HG02970 (cell line): ENCODE results near the gene SURF2.
A peak's percentile ranks its signal among the peaks of the same experiment; 100 is the strongest.
"Not testable (repeated sequence)": the region's sequence is repeated elsewhere in the genome, so short reads cannot be mapped to it uniquely, and the experiment has no call there.

ENCODE experiments used
- ATAC-seq: cut with Tn5 transposase; IDR thresholded peaks from one replicate; pipeline ENCODE4 v1.9.1; 2021; ENCODE audit warnings: mild to moderate bottlenecking, moderate library complexity, moderate number of reproducible peaks; ENCODE audit not compliant: unreplicated experiment, low FRiP score

SURF2 gene

GRCh38 chr9:133334888-133335287 is 21.5 kb upstream of the SURF2 start:
- ATAC-seq, result not testable (repeated sequence)

- peak; percentile 88 for ATAC-seq
These were observed 20.2 kb upstream of the SURF2 start, which contains the start of gene SURF6 for GRCh38 chr9:133335924-133336811. SURF6 (minus strand) TSS chr9:133336188; CDS start chr9:133336132, 56 bp downstream.

- ATAC-seq, result no peak
These were observed 16.7 kb upstream of the SURF2 start for GRCh38 chr9:133339641-133340040.

GRCh38 chr9:133340256-133340655 is 16.1 kb upstream of the SURF2 start:
- ATAC-seq, result no peak

- ATAC-seq, result no peak
These were observed 15.4 kb upstream of the SURF2 start for GRCh38 chr9:133340916-133341315.

- ATAC-seq, result no peak
These were observed 14.8 kb upstream of the SURF2 start for GRCh38 chr9:133341369-133342068.

- ATAC-seq, result no peak
These were observed 14.3 kb upstream of the SURF2 start for GRCh38 chr9:133342069-133342406.

- ATAC-seq, result no peak
These were observed 13.8 kb upstream of the SURF2 start for GRCh38 chr9:133342570-133342969.

GRCh38 chr9:133344071-133344470 is 12.3 kb upstream of the SURF2 start:
- ATAC-seq, result no peak

GRCh38 chr9:133344979-133345378 is 11.4 kb upstream of the SURF2 start:
- no peak for ATAC-seq

GRCh38 chr9:133345596-133345995 is 10.8 kb upstream of the SURF2 start:
- no peak for ATAC-seq

GRCh38 chr9:133346021-133346785 is 10.1 kb upstream of the SURF2 start:
- no peak for ATAC-seq

GRCh38 chr9:133347515-133347984 is 8.8 kb upstream of the SURF2 start:
- ATAC-seq, result peak; percentile 25

GRCh38 chr9:133347985-133348717 is 8.2 kb upstream of the SURF2 start, which contains the start of the genes MED22 and RPL7A:
MED22 (minus strand) TSS chr9:133348131; CDS start chr9:133346662, 1,469 bp downstream.
RPL7A (plus strand) TSS chr9:133348218; CDS start chr9:133348244, 26 bp downstream.
- peak; percentile 83 for ATAC-seq

GRCh38 chr9:133348718-133349573 is 7.4 kb upstream of the SURF2 start:
- ATAC-seq, result no peak

GRCh38 chr9:133349965-133350616 is 6.3 kb upstream of the SURF2 start:
- no peak for ATAC-seq

GRCh38 chr9:133351526-133351907 is 4.8 kb upstream of the SURF2 start:
- no peak for ATAC-seq

- no peak for ATAC-seq
These were observed 4.3 kb upstream of the SURF2 start for GRCh38 chr9:133351908-133352634.
